Gastroesophageal sphincter (tissue), 3 donors: ENCODE results near the gene NFYB.
"Not testable (repeated sequence)": the region's sequence is repeated elsewhere in the genome, so short reads cannot be mapped to it uniquely, and the experiment has no call there.

Source experiments
- CTCF ChIP-seq, 4 experiments: fragments of 200-600 bp in 2 of 4; fragments of 450-650 bp in 2 of 4; sonication (generic) in 1 of 4; IDR thresholded peaks; one replicate each; pipeline ENCODE4 v1.5.1; 2017 to 2019; ENCODE audit warnings: antibody characterized with exemption in 4 of 4, mild to moderate bottlenecking in 2 of 4, moderate library complexity in 2 of 4
- POLR2A ChIP-seq, 2 donors: fragments of 450-650 bp; IDR thresholded peaks; one replicate each; pipeline ENCODE4 v1.6.1; 2017; ENCODE audit warnings: antibody characterized with exemption in 2 of 2, mild to moderate bottlenecking in 2 of 2, moderate library complexity in 1 of 2

- not testable (repeated sequence) for TF ChIP-seq CTCF, POLR2A (IDR thresholded peaks at IDR 0.05)
Measured at GRCh38 chr12:104114834-104115586, 23.0 kb downstream of the NFYB start.
